Body of pancreas (tissue), 4 donors: ENCODE results near the gene PPP5C.

Experiments used
- CTCF ChIP-seq, 7 experiments: fragments of 450-650 bp in 4 of 7; fragments of 200-600 bp in 3 of 7; sonication (generic) in 3 of 7; IDR thresholded peaks; one replicate each; pipeline ENCODE4 v1.5.1; 2016 to 2019; ENCODE audit warnings: antibody characterized with exemption in 7 of 7
- POLR2A ChIP-seq, 3 donors: fragments of 450-650 bp; IDR thresholded peaks; one replicate each; pipeline ENCODE4 v1.6.1; 2016; ENCODE audit warnings: antibody characterized with exemption in 3 of 3, mild to moderate bottlenecking in 2 of 3

- TF ChIP-seq CTCF (IDR thresholded peaks at IDR 0.05): no peak
- no peak for TF ChIP-seq POLR2A (IDR thresholded peaks at IDR 0.05)
These were observed 44.0 kb downstream of the PPP5C start for GRCh38 chr19:46390866-46391265.
